Activated naive CD8-positive, alpha-beta T cell treated with anti-CD3 and anti-CD28 coated beads, Interleukin-2, amount 10 ng/mL, durations not matched to agents 7 days and 5 days (primary cell): ENCODE measurements around the gene TRPM4. TPM values are rescaled to one million over a fixed set of nuclear protein-coding genes. Genes with fewer than 3 reads are reported as not detected.
"Not testable (repeated sequence)": the region's sequence is repeated elsewhere in the genome, so short reads cannot be mapped to it uniquely, and the experiment has no call there.

Experiments
- ATAC-seq: fragments of 150-1000 bp; cut with Tn5 transposase; one replicate; pipeline ENCODE4 v1.10.0; 2021; ENCODE audit warnings: low read depth, moderate library complexity
- POLR2A ChIA-PET: fragments of 350-600 bp; sonication (Branson Sonifier 250); formaldehyde crosslinking; loops from one replicate; lab custom pipeline; 2021; ENCODE audit warnings: antibody characterized with exemption; lab: Charles Lee
- DNase-seq: peaks from one replicate; pipeline ENCODE4 v3.0.0; 2021
- H3K27ac Mint-ChIP-seq: one replicate; pipeline ENCODE4 v1.8.0; 2022; ENCODE audit warnings: mild to moderate bottlenecking, mixed read lengths
- H3K27me3 Mint-ChIP-seq: one replicate; pipeline ENCODE4 v1.8.0; 2022; ENCODE audit warnings: mild to moderate bottlenecking, moderate library complexity, mixed read lengths
- H3K36me3 Mint-ChIP-seq: one replicate; pipeline ENCODE4 v1.8.0; 2021; ENCODE audit warnings: mild to moderate bottlenecking, mixed read lengths
- H3K4me1 Mint-ChIP-seq: one replicate; pipeline ENCODE4 v1.8.0; 2021; ENCODE audit warnings: mixed read lengths
- H3K4me3 Mint-ChIP-seq: one replicate; pipeline ENCODE4 v1.8.0; 2022; ENCODE audit warnings: mild to moderate bottlenecking, moderate library complexity, mixed read lengths
- H3K9me3 Mint-ChIP-seq: one replicate; pipeline ENCODE4 v1.8.0; 2021; ENCODE audit warnings: mixed read lengths
- total RNA-seq, 2 experiments: library from RNA; stranded (reverse); gene quantifications; one replicate each; pipeline ENCODE4 v1.2.3, GENCODE V29; 2021

The TRPM4 gene
- total RNA-seq, 2 experiments from 2014 or later: 0.19 to 0.34 TPM

DNA sequence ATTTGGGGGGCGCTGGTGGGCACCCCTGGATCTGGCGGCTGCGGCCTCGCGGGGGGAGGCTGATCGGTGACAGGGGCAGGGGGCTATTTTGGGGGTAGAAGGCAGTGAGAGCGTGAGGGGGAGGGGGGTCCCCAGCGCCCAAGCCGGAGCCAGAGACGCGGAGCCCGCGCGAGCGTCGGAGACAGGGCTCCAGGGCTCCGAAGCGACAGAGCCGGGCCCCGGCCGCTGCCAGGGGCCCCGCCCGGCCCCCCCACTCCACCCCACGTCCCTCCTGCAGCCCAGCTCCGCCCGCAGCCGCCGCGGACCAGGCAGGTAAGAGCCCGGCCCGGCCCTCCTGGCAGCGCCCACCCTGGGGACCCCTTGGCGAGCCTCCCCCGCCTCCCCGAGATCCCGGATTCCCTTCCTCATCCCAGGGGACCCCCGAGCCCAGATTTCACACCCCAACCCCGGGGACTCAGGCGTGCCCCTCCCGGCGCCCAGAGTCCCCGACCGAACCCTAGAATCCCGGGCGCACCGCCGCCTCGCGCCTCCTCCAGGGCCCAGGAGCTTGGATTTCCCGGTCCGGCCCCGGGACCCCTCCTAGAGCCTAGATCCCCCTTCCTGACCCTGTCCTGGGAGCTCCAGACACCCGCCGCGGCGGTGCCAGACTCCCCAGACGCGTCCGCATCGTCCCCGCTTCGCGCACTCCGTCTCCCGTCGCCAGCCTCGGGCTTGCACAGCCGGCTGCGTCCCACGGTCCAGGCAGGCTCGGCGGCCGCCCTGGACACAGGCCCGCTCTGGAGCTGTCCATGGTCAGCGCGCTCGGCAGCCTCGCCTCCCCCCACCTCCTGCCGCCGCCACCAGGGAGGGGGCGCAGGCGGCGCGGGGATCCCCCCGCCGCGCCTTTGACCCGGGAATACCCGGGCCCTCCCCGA is 37.9 kb upstream of the TRPM4 start, which contains the start of gene PPFIA3:
TSS of gene PPFIA3 (plus strand) at position 134 of the 914 bp plus-strand sequence. CDS start 8,330 bp downstream, outside the sequence.
- peaks cover 4% of the 10 kb centered on the region for H3K36me3 Mint-ChIP-seq
- H3K4me3 Mint-ChIP-seq: peak within 1 kb of the TSS; percentile 86
- peak within 1 kb of the TSS; percentile 87 for H3K27ac Mint-ChIP-seq
- no peak for DNase-seq
- H3K9me3 Mint-ChIP-seq: no peaks in the 10 kb centered on the region
- H3K4me1 Mint-ChIP-seq: peaks cover 14% of the 10 kb centered on the region
- peaks cover 22% of the 10 kb centered on the region for H3K27me3 Mint-ChIP-seq
- POLR2A ChIA-PET: interaction anchor here (0.6 kb wide), 1 partner anchor 1646 kb away, joined by 3 read pairs; no protein-coding TSS in a partner anchor
- no peak for ATAC-seq

- H3K4me3 Mint-ChIP-seq: peak overlapping the region; percentile 54
- H3K27me3 Mint-ChIP-seq: peaks cover 22% of the 10 kb centered on the region
- no peak overlapping the region for H3K27ac Mint-ChIP-seq
- DNase-seq (no peak), ATAC-seq (no peak)
- H3K4me1 Mint-ChIP-seq: peaks cover 14% of the 10 kb centered on the region
- H3K9me3 Mint-ChIP-seq: no peaks in the 10 kb centered on the region
- POLR2A ChIA-PET: no interaction called here
- H3K36me3 Mint-ChIP-seq: peaks cover 4% of the 10 kb centered on the region
Measured at GRCh38 chr19:49120325-49120683, 37.3 kb upstream of the TRPM4 start.

GRCh38 chr19:49120868-49121267 is 36.7 kb upstream of the TRPM4 start:
- ATAC-seq: no peak

GRCh38 chr19:49121841-49122240 is 35.8 kb upstream of the TRPM4 start:
- H3K27ac Mint-ChIP-seq, H3K4me3 Mint-ChIP-seq, POLR2A ChIA-PET, ATAC-seq, H3K36me3 Mint-ChIP-seq, DNase-seq, H3K9me3 Mint-ChIP-seq: not testable (repeated sequence)
- Mint-ChIP-seq H3K4me1 (peaks cover 14% of the 10 kb centered on the region), H3K27me3 (peaks cover 22% of the 10 kb centered on the region)

More at GRCh38 chr19:49120868-49121267, 36.7 kb upstream of the TRPM4 start:
- no peak for DNase-seq
- no peak overlapping the region for H3K27ac Mint-ChIP-seq
- peaks cover 4% of the 10 kb centered on the region for H3K36me3 Mint-ChIP-seq
- no peaks in the 10 kb centered on the region for H3K9me3 Mint-ChIP-seq
- POLR2A ChIA-PET: no interaction called here
- peaks cover 22% of the 10 kb centered on the region for H3K27me3 Mint-ChIP-seq
- H3K4me3 Mint-ChIP-seq: peak overlapping the region; percentile 54
- H3K4me1 Mint-ChIP-seq: peaks cover 14% of the 10 kb centered on the region

GRCh38 chr19:49123285-49123684 is 34.3 kb upstream of the TRPM4 start:
- H3K4me3 Mint-ChIP-seq, H3K9me3 Mint-ChIP-seq, ATAC-seq, POLR2A ChIA-PET, H3K27ac Mint-ChIP-seq, DNase-seq, H3K36me3 Mint-ChIP-seq: not testable (repeated sequence)
- Mint-ChIP-seq H3K27me3 (peaks cover 22% of the 10 kb centered on the region), H3K4me1 (peaks cover 11% of the 10 kb centered on the region)

DNA sequence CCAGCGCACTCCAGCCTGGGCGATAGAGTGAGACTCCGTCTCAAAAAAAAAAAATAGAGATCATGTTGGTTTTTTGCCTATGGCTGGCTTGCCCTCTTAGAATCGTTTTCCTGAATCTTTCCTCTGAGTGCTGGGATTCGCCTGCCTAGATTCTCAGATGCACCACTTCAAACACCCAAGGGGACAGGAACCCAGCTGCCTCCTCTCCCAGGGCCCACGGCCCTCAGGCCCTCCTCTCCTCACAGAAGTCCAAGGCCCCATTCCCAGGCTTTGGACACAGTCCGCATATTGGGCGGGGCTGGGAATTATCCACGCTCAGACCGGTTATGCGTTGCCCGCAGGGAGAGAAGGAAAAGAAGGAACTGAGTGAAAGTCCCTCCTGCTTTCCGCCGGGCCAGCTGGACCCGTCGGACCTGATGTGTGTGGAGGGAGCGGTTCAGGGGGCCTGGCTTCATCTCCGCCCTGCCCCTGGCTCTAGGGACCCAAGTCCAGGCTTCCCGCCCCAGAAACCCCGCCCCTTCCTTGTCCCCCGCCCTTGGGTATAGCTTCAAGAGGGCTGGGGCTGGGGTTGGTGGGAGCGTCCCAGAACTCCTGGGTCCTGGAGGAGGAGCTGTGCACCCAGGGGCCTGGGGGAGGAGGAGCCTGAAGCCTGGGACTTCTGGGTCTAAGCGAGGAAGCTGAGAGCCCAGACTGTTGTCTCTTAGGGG is 32.4 kb upstream of the TRPM4 start:
- DNase-seq: no peak
- Mint-ChIP-seq H3K4me1 (peaks cover 14% of the 10 kb centered on the region), H3K4me3 (no peak overlapping the region), H3K27me3 (peaks cover 18% of the 10 kb centered on the region), H3K27ac (no peak overlapping the region), H3K9me3 (no peaks in the 10 kb centered on the region), H3K36me3 (no peaks in the 10 kb centered on the region)
- POLR2A ChIA-PET: no interaction called here
- ATAC-seq: no peak

DNA sequence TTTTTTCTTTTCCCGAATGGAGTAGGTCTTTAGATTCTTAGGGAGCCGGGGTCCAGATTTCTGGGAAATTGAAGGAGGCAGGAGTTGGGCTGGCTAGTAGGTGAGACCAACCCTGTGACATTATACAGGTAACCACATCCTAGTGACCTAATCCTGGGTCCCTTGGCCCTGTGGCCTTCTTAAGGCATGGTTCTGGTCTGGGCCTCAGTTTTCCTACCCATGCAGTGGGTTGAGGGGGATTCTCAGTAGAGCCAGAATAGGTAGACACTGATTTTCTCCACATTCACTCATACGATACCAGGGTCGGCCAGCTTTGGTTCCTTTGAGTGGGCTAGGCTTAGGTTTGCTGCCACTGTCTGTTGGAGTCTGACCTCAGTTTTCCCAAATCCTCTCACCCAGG is 31.0 kb upstream of the TRPM4 start:
- Mint-ChIP-seq H3K9me3 (no peaks in the 10 kb centered on the region), H3K27ac (no peak overlapping the region), H3K4me1 (peaks cover 8% of the 10 kb centered on the region), H3K27me3 (peaks cover 9% of the 10 kb centered on the region), H3K4me3 (no peak overlapping the region), H3K36me3 (no peaks in the 10 kb centered on the region)
- ATAC-seq: no peak
- POLR2A ChIA-PET: interaction anchor here (0.9 to 2.3 kb wide), 2 partner anchors 8 to 12 kb away, joined by 4 to 11 read pairs; partner anchors contain the start of gene LIN7B
- DNase-seq: no peak

DNA sequence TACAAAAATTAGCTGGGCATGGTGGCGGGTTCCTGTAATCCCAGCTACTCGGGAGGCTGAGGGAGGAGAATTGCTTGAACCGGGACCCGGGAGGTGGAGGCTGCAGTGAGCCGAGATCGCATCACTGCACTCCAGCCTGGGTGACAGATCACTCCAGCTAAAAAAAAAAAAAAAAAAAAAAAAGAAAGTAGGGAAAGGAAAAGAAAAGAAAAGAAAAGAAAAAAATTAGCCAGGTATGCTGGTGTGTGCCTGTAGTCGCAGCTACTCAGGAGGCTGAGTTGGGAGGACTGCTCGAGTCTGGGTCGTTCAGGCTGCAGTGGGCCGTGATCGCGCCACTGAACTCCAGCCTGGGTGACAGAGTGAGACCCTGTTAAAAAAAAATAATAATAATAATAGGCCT is 30.4 kb upstream of the TRPM4 start:
- not testable (repeated sequence) for DNase-seq, H3K27me3 Mint-ChIP-seq, H3K27ac Mint-ChIP-seq, H3K9me3 Mint-ChIP-seq, H3K4me3 Mint-ChIP-seq, H3K4me1 Mint-ChIP-seq, ATAC-seq, H3K36me3 Mint-ChIP-seq
- POLR2A ChIA-PET: interaction anchor here (0.9 to 2.3 kb wide), 2 partner anchors 9 to 13 kb away, joined by 4 to 11 read pairs; partner anchors contain the start of gene LIN7B

DNA sequence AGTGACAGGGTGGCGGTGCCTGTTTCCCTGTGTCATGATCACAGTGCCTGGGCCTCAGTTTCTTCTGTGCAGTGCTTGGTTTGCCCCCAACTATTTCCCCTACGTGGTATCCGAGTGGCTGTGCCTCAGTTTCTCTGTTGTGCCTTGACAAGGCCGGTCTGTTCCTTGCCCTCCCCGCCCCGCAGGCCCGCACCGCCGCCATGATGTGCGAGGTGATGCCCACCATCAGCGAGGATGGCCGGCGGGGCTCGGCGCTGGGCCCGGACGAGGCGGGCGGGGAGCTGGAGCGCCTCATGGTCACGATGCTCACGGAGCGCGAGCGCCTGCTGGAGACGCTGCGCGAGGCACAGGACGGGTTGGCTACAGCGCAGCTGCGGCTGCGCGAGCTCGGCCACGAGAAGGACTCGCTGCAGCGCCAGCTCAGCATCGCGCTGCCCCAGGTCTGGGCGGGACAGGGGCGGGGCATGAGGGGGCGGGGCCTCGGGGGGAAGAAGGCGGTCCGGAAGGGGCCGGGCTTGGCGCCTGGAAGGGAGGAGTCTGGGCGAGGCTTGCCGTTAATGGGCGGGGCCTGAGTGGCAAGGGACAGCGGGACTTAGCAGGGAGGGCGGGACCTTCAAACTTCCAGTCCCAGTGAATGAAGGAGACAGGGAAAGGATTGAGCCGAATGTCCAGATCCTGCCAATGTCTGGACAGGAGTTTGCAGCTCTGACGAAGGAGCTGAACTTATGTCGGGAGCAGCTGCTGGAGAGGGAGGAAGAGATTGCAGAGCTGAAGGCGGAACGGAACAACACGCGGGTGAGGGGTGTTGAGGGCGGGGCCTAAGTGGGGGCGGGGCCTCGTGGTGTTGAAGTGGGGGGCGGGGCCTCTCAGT is 29.7 kb upstream of the TRPM4 start:
- H3K9me3 Mint-ChIP-seq: no peaks in the 10 kb centered on the region
- ATAC-seq (peak; percentile 98), DNase-seq (peak; percentile 96)
- H3K27ac Mint-ChIP-seq: peak overlapping the region; percentile 81
- no peaks in the 10 kb centered on the region for H3K36me3 Mint-ChIP-seq
- peak overlapping the region; percentile 90 for H3K4me3 Mint-ChIP-seq
- peaks cover 8% of the 10 kb centered on the region for H3K4me1 Mint-ChIP-seq
- POLR2A ChIA-PET: interaction anchor here (0.6 to 2.3 kb wide), 3 partner anchors 10 to 21 kb away, joined by 3 to 11 read pairs (median 4); partner anchors contain the start of gene LIN7B
- H3K27me3 Mint-ChIP-seq: peaks cover 8% of the 10 kb centered on the region

DNA sequence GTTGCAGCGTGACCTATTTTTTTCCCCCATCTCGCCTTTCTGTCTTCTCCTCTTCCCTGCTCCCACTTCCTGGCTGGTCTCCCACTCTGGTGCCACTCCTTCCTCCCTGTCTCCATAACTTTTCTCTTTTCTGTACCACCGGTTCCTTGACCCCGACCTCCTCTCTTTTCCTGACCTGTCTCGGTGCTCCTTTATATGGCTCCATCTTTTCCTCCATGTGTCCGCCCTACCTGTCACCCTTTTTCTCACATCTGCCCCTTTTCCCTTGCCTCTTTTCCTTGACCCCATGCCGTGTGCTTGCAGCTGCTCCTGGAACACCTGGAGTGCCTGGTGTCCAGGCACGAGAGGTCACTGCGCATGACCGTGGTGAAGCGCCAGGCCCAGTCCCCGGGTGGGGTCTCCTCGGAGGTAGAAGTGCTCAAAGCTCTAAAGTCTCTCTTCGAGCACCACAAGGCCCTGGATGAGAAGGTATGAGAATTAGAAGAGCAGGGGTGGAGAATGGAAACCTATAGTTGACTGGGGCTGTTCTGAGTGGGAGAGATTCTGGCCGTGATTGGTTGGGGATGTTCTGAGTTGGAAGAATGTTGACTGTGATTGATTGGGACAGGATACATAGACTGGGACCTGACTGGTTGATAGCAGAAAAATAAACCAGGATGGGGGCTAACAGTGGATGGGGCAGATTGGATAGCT is 28.9 kb upstream of the TRPM4 start:
- Mint-ChIP-seq H3K36me3 (peaks cover 1% of the 10 kb centered on the region), H3K27ac (no peak overlapping the region), H3K27me3 (peaks cover 8% of the 10 kb centered on the region), H3K4me3 (peak overlapping the region; percentile 90), H3K4me1 (peaks cover 13% of the 10 kb centered on the region), H3K9me3 (no peaks in the 10 kb centered on the region)
- POLR2A ChIA-PET: interaction anchor here (2.3 kb wide), 1 partner anchor 14 kb away, joined by 11 read pairs; the partner anchor contains the start of gene LIN7B
- ATAC-seq: no peak
- no peak for DNase-seq

- ATAC-seq (no peak), DNase-seq (no peak)
- no peak overlapping the region for H3K27ac Mint-ChIP-seq
- no peaks in the 10 kb centered on the region for H3K9me3 Mint-ChIP-seq
- peaks cover 1% of the 10 kb centered on the region for H3K36me3 Mint-ChIP-seq
- no peak overlapping the region for H3K4me3 Mint-ChIP-seq
- POLR2A ChIA-PET: no interaction called here
- peaks cover 14% of the 10 kb centered on the region for H3K4me1 Mint-ChIP-seq
- peaks cover 11% of the 10 kb centered on the region for H3K27me3 Mint-ChIP-seq
Measured at GRCh38 chr19:49129238-49129583, 28.4 kb upstream of the TRPM4 start.

GRCh38 chr19:49130325-49130724 is 27.3 kb upstream of the TRPM4 start:
- H3K9me3 Mint-ChIP-seq: no peaks in the 10 kb centered on the region
- ATAC-seq (no peak), DNase-seq (no peak)
- H3K27me3 Mint-ChIP-seq: peaks cover 15% of the 10 kb centered on the region
- H3K4me1 Mint-ChIP-seq: peaks cover 14% of the 10 kb centered on the region
- no peak overlapping the region for H3K4me3 Mint-ChIP-seq
- POLR2A ChIA-PET: no interaction called here
- H3K27ac Mint-ChIP-seq: no peak overlapping the region
- H3K36me3 Mint-ChIP-seq: peaks cover 1% of the 10 kb centered on the region
